Neural progenitor cell (in vitro differentiated cells): ENCODE results near the gene CRACDL. TPM values are rescaled to one million over a fixed set of nuclear protein-coding genes. Genes with fewer than 3 reads are reported as not detected.

ENCODE experiments used
- DNase-seq: peaks from one replicate; pipeline ENCODE4 v3.0.0-alpha.2; 2016; ENCODE audit warnings: low spot score
- H2AFZ ChIP-seq: fragments of 200-600 bp; sonication (generic); replicated peaks from 2 replicates; pipeline ENCODE4 v1.6.1; 2016; ENCODE audit warnings: antibody characterized with exemption
- H3F3A ChIP-seq: fragments of 200-600 bp; sonication (generic); 2 replicates; pipeline ENCODE4 v1.6.1; 2016; ENCODE audit warnings: antibody characterized with exemption, low read depth
- H3K27ac ChIP-seq: fragments of 200-600 bp; sonication (generic); 2 replicates; pipeline ENCODE4 v1.5.1; 2016; ENCODE audit warnings: mild to moderate bottlenecking
- H3K27me3 ChIP-seq: fragments of 200-600 bp; sonication (generic); 2 replicates; pipeline ENCODE4 v1.6.1; 2016; ENCODE audit warnings: mild to moderate bottlenecking, moderate library complexity
- H3K36me3 ChIP-seq: fragments of 200-600 bp; sonication (generic); 2 replicates; pipeline ENCODE4 v1.5.1; 2016
- H3K4me1 ChIP-seq: fragments of 200-600 bp; sonication (generic); 2 replicates; pipeline ENCODE4 v1.6.1; 2016; ENCODE audit warnings: mixed run types
- H3K4me2 ChIP-seq: fragments of 200-600 bp; sonication (generic); 2 replicates; pipeline ENCODE4 v1.6.1; 2016
- H3K4me3 ChIP-seq: fragments of 200-600 bp; sonication (generic); 2 replicates; pipeline ENCODE4 v1.5.1; 2016
- H3K79me2 ChIP-seq: fragments of 200-600 bp; sonication (generic); 2 replicates; pipeline ENCODE4 v1.6.1; 2016; ENCODE audit warnings: low read depth
- H3K9ac ChIP-seq: fragments of 200-600 bp; sonication (generic); 2 replicates; pipeline ENCODE4 v1.6.1; 2016
- H3K9me3 ChIP-seq: fragments of 200-600 bp; sonication (generic); 2 replicates; pipeline ENCODE4 v1.5.1; 2016; ENCODE audit warnings: low read depth
- H4K20me1 ChIP-seq: fragments of 200-600 bp; sonication (generic); 2 replicates; pipeline ENCODE4 v1.6.1; 2016; ENCODE audit warnings: low read depth
- H3K27ac Mint-ChIP-seq: 3 replicates; pipeline ENCODE4 v1.8.0; 2021; ENCODE audit warnings: mixed read lengths
- H3K27me3 Mint-ChIP-seq: 2 replicates; pipeline ENCODE4 v1.8.0; 2022; ENCODE audit warnings: low read depth, mild to moderate bottlenecking, inconsistent platforms, moderate library complexity, mixed read lengths; ENCODE audit not compliant: insufficient read depth
- H3K36me3 Mint-ChIP-seq: 3 replicates; pipeline ENCODE4 v1.8.0; 2021; ENCODE audit warnings: mixed read lengths
- H3K4me1 Mint-ChIP-seq: 3 replicates; pipeline ENCODE4 v1.8.0; 2021; ENCODE audit warnings: mixed read lengths
- H3K4me3 Mint-ChIP-seq: 3 replicates; pipeline ENCODE4 v1.8.0; 2021; ENCODE audit warnings: mild to moderate bottlenecking, moderate library complexity, mixed read lengths
- H3K9me3 Mint-ChIP-seq: 3 replicates; pipeline ENCODE4 v1.8.0; 2020; ENCODE audit warnings: mixed read lengths
- CTCF ChIP-seq: fragments of 200-600 bp; sonication (generic); IDR thresholded peaks from 2 replicates; pipeline ENCODE4 v1.5.1; 2017; ENCODE audit warnings: antibody characterized with exemption, mild to moderate bottlenecking
- EZH2 ChIP-seq: fragments of 200-600 bp; sonication (generic); IDR thresholded peaks from 2 replicates; pipeline ENCODE4 v1.6.1; 2017; ENCODE audit warnings: antibody characterized with exemption, mild to moderate bottlenecking, moderate library complexity
- EZH2phosphoT487 ChIP-seq: fragments of 200-600 bp; sonication (generic); IDR thresholded peaks from 2 replicates; pipeline ENCODE4 v1.6.1; 2017; ENCODE audit warnings: antibody characterized with exemption
- total RNA-seq: library from RNA; depleted of rRNA; stranded (reverse); fragments of >200 nt; gene quantifications from 2 replicates; pipeline ENCODE4 v1.2.3, GENCODE V29; 2015; ENCODE audit warnings: low replicate concordance

The CRACDL gene
- total RNA-seq, 1 donor from 2014 or later, result 0.07 TPM

DNA sequence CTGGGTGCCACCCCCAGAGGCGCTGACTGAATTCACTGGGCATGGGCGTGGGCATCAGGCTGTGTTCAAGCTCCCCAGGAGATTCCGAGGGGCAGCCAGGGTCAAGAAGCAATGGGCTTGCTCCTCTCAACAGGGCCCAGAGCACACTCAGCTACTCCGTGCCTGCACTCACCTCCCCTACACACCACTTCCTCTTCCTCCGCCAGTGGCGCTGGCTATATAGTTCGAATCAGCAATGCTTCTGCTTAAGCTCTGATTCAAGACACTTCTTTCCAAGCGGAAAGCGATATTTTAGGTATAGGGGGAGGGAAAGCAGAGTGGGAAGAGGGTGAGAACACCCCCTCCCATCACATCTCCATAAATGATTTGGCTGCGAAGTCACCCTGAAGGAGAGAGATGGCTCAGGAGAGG is 42.1 kb downstream of the CRACDL start:
- Histone ChIP-seq H3K79me2 (no peaks in the 10 kb centered on the region), H3K36me3 (no peaks in the 10 kb centered on the region), H2AFZ (no peak overlapping the region), H3K27ac (no peak overlapping the region), H3K27me3 (no peaks in the 10 kb centered on the region), H3K4me1 (no peaks in the 10 kb centered on the region), H3K9me3 (no peaks in the 10 kb centered on the region), H3F3A (no peaks in the 10 kb centered on the region), H3K4me3 (no peak overlapping the region), H3K4me2 (no peak overlapping the region), H3K9ac (no peak overlapping the region), H4K20me1 (no peaks in the 10 kb centered on the region)
- peaks cover 3% of the 10 kb centered on the region for H3K27me3 Mint-ChIP-seq
- no peaks in the 10 kb centered on the region for H3K36me3 Mint-ChIP-seq
- H3K4me1 Mint-ChIP-seq, result peaks cover 15% of the 10 kb centered on the region
- no peak overlapping the region for H3K4me3 Mint-ChIP-seq
- H3K9me3 Mint-ChIP-seq, result peaks cover 5% of the 10 kb centered on the region
- no peak for TF ChIP-seq EZH2
- no peak for TF ChIP-seq CTCF
- TF ChIP-seq EZH2phosphoT487, result no peak
- no peak overlapping the region for H3K27ac Mint-ChIP-seq
- no peak for DNase-seq

DNA sequence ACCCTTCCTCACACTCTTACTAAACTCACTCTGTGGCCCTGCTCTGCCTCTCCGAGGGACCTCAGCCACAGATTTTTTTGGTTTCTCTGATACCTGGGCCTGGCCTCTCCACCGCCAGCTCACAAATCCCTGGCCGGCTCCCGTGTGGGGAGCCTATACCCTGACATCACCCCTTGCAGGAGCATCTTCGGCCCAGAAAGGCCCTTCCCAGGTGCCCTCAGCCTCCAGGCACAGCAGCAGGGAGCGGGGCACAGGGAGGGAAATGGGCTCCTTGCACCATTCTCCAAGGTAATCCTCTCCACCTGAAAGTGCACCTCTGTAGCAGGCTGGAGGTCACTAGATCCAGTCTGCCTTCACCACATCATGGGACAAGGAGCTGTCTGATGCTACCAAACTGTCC is 43.2 kb downstream of the CRACDL start:
- H3K79me2 ChIP-seq, result no peaks in the 10 kb centered on the region
- H3K4me1 ChIP-seq, result no peaks in the 10 kb centered on the region
- peaks cover 5% of the 10 kb centered on the region for H3K27me3 Mint-ChIP-seq
- no peak overlapping the region for H3K4me3 Mint-ChIP-seq
- H3K36me3 ChIP-seq, result no peaks in the 10 kb centered on the region
- TF ChIP-seq CTCF (no peak), EZH2 (no peak), EZH2phosphoT487 (no peak)
- no peak overlapping the region for H3K9ac ChIP-seq
- H3K9me3 Mint-ChIP-seq, result peaks cover 7% of the 10 kb centered on the region
- H3K36me3 Mint-ChIP-seq, result no peaks in the 10 kb centered on the region
- H3K9me3 ChIP-seq, result peaks cover 5% of the 10 kb centered on the region
- no peaks in the 10 kb centered on the region for H4K20me1 ChIP-seq
- no peaks in the 10 kb centered on the region for H3F3A ChIP-seq
- peaks cover 9% of the 10 kb centered on the region for H3K4me1 Mint-ChIP-seq
- no peak for DNase-seq
- no peak overlapping the region for H2AFZ ChIP-seq
- H3K27ac Mint-ChIP-seq, result no peak overlapping the region
- no peak overlapping the region for H3K4me3 ChIP-seq
- no peak overlapping the region for H3K27ac ChIP-seq
- H3K4me2 ChIP-seq, result no peak overlapping the region
- no peaks in the 10 kb centered on the region for H3K27me3 ChIP-seq

- no peak overlapping the region for H3K4me2 ChIP-seq
- Mint-ChIP-seq H3K27me3 (peaks cover 5% of the 10 kb centered on the region), H3K4me1 (peaks cover 9% of the 10 kb centered on the region), H3K9me3 (peaks cover 14% of the 10 kb centered on the region), H3K27ac (no peak overlapping the region), H3K36me3 (no peaks in the 10 kb centered on the region), H3K4me3 (no peak overlapping the region)
- no peaks in the 10 kb centered on the region for H3F3A ChIP-seq
- no peaks in the 10 kb centered on the region for H4K20me1 ChIP-seq
- TF ChIP-seq EZH2 (no peak), CTCF (no peak), EZH2phosphoT487 (no peak)
- H2AFZ ChIP-seq, result no peak overlapping the region
- H3K79me2 ChIP-seq, result no peaks in the 10 kb centered on the region
- H3K4me3 ChIP-seq, result no peak overlapping the region
- peaks cover 5% of the 10 kb centered on the region for H3K9me3 ChIP-seq
- no peak for DNase-seq
- no peak overlapping the region for H3K9ac ChIP-seq
- H3K27ac ChIP-seq, result no peak overlapping the region
- no peaks in the 10 kb centered on the region for H3K4me1 ChIP-seq
- H3K36me3 ChIP-seq, result no peaks in the 10 kb centered on the region
- no peaks in the 10 kb centered on the region for H3K27me3 ChIP-seq
Measured at GRCh38 chr2:98891591-98891990, 44.4 kb downstream of the CRACDL start.
